KOPT-K1 (cell line): ENCODE data around the gene SCNN1A.

ENCODE experiments used
- H3K27ac ChIP-seq: fragments of 200-600 bp; sonication (generic); 2 replicates; pipeline ENCODE4 v1.5.1; 2016; ENCODE audit warnings: antibody characterized with exemption, mild to moderate bottlenecking, low read depth, low read length; ENCODE audit not compliant: poor library complexity, severe bottlenecking
- H3K36me3 ChIP-seq: fragments of 200-600 bp; sonication (generic); 2 replicates; pipeline ENCODE4 v1.5.1; 2017; ENCODE audit warnings: antibody characterized with exemption, mild to moderate bottlenecking, low read length, moderate library complexity; ENCODE audit not compliant: insufficient read depth
- H3K9me3 ChIP-seq: fragments of 200-600 bp; sonication (generic); 2 replicates; pipeline ENCODE4 v1.5.1; 2017; ENCODE audit warnings: antibody characterized with exemption, low read length, mild to moderate bottlenecking; ENCODE audit not compliant: insufficient read depth, poor library complexity, severe bottlenecking

SCNN1A gene

GRCh38 chr12:6302621-6303020, 72.7 kb downstream of the SCNN1A start:
- H3K9me3 ChIP-seq, result no peaks in the 10 kb centered on the region
- no peaks in the 10 kb centered on the region for H3K36me3 ChIP-seq
- H3K27ac ChIP-seq, result no peak overlapping the region

GRCh38 chr12:6301721-6302120, 73.6 kb downstream of the SCNN1A start:
- Histone ChIP-seq H3K9me3 (no peaks in the 10 kb centered on the region), H3K27ac (no peak overlapping the region), H3K36me3 (no peaks in the 10 kb centered on the region)

GRCh38 chr12:6297170-6297569, 78.2 kb downstream of the SCNN1A start:
- Histone ChIP-seq H3K27ac (no peak overlapping the region), H3K9me3 (no peaks in the 10 kb centered on the region), H3K36me3 (no peaks in the 10 kb centered on the region)
